H9 (cell line): ENCODE measurements around the gene ZMIZ1. TPM values are rescaled to one million over a fixed set of nuclear protein-coding genes. Genes with fewer than 3 reads are reported as not detected.

Experiments
- DNase-seq: peaks from one replicate; pipeline ENCODE4 v3.0.0-alpha.2; 2017
- H2AFZ ChIP-seq: one replicate; pipeline ENCODE4 v1.6.1; 2013; ENCODE audit warnings: mild to moderate bottlenecking, low read length, control low read depth, moderate library complexity
- H2AK5ac ChIP-seq: 2 replicates; pipeline ENCODE4 v1.6.1; 2013; ENCODE audit warnings: low read length, control low read depth, mixed read lengths; ENCODE audit not compliant: insufficient read length
- H2BK120ac ChIP-seq: one replicate; pipeline ENCODE4 v1.6.1; 2013; ENCODE audit warnings: low read depth, mild to moderate bottlenecking, low read length, control low read depth, inconsistent platforms; ENCODE audit not compliant: poor library complexity, severe bottlenecking
- H2BK12ac ChIP-seq: 2 replicates; pipeline ENCODE4 v1.6.1; 2013; ENCODE audit warnings: low read length, control low read depth, mixed read lengths, low read depth; ENCODE audit not compliant: insufficient read length
- H2BK15ac ChIP-seq: 2 replicates; pipeline ENCODE4 v1.6.1; 2013; ENCODE audit warnings: low read depth, low read length, control low read depth
- H2BK20ac ChIP-seq: one replicate; pipeline ENCODE4 v1.6.1; 2013; ENCODE audit warnings: low read depth, mild to moderate bottlenecking, low read length, control low read depth, inconsistent platforms; ENCODE audit not compliant: poor library complexity, severe bottlenecking
- H2BK5ac ChIP-seq: 2 replicates; pipeline ENCODE4 v1.6.1; 2013; ENCODE audit warnings: low read length, control low read depth, mixed read lengths; ENCODE audit not compliant: insufficient read length
- H3K14ac ChIP-seq: 2 replicates; pipeline ENCODE4 v1.6.1; 2013; ENCODE audit warnings: low read length, control low read depth; ENCODE audit not compliant: insufficient read depth
- H3K18ac ChIP-seq: 2 replicates; pipeline ENCODE4 v1.6.1; 2013; ENCODE audit warnings: low read depth, mild to moderate bottlenecking, mixed read lengths, low read length, control low read depth; ENCODE audit not compliant: insufficient read length
- H3K23ac ChIP-seq: 2 replicates; pipeline ENCODE4 v1.6.1; 2013; ENCODE audit warnings: low read length, control low read depth, mixed read lengths, low read depth; ENCODE audit not compliant: insufficient read length
- H3K23me2 ChIP-seq: 2 replicates; pipeline ENCODE4 v1.6.1; 2013; ENCODE audit warnings: low read depth, mild to moderate bottlenecking, mixed read lengths, low read length, control low read depth; ENCODE audit not compliant: insufficient read length, poor library complexity, severe bottlenecking
- H3K27ac ChIP-seq: 2 replicates; pipeline ENCODE4 v1.5.1; 2013; ENCODE audit warnings: low read length, control low read depth, mixed read lengths, low read depth; ENCODE audit not compliant: insufficient read length
- H3K27me3 ChIP-seq: 2 replicates; pipeline ENCODE4 v1.6.1; 2013; ENCODE audit warnings: low read length, control low read depth, inconsistent platforms; ENCODE audit not compliant: insufficient read depth
- H3K4ac ChIP-seq: 2 replicates; pipeline ENCODE4 v1.6.1; 2013; ENCODE audit warnings: low read depth, mild to moderate bottlenecking, control low read depth, inconsistent platforms, low read length, moderate library complexity
- H3K4me1 ChIP-seq: 2 replicates; pipeline ENCODE4 v1.6.1; 2013; ENCODE audit warnings: low read length, control low read depth, inconsistent platforms; ENCODE audit not compliant: insufficient read depth
- H3K4me2 ChIP-seq: 2 replicates; pipeline ENCODE4 v1.6.1; 2013; ENCODE audit warnings: low read length, control low read depth, mixed read lengths; ENCODE audit not compliant: insufficient read length, insufficient read depth
- H3K56ac ChIP-seq: 2 replicates; pipeline ENCODE4 v1.6.1; 2013; ENCODE audit warnings: low read depth, mild to moderate bottlenecking, mixed read lengths, low read length, control low read depth; ENCODE audit not compliant: insufficient read length
- H3K79me1 ChIP-seq: 2 replicates; pipeline ENCODE4 v1.6.1; 2013; ENCODE audit warnings: low read depth, mild to moderate bottlenecking, moderate library complexity, low read length, control low read depth, inconsistent platforms; ENCODE audit not compliant: insufficient read depth, poor library complexity, severe bottlenecking
- H3K79me2 ChIP-seq: 2 replicates; pipeline ENCODE4 v1.6.1; 2013; ENCODE audit warnings: low read length, control low read depth, inconsistent platforms; ENCODE audit not compliant: insufficient read depth
- H3K9ac ChIP-seq: 2 replicates; pipeline ENCODE4 v1.6.1; 2013; ENCODE audit warnings: low read length, control low read depth, mixed read lengths; ENCODE audit not compliant: insufficient read length; ENCODE audit errors: extremely low read depth
- H3K9me3 ChIP-seq: one replicate; pipeline ENCODE4 v1.6.1; 2013; ENCODE audit warnings: low read depth, low read length, inconsistent platforms; ENCODE audit not compliant: control insufficient read depth
- H3T11ph ChIP-seq: one replicate; pipeline ENCODE4 v1.6.1; 2013; ENCODE audit warnings: mild to moderate bottlenecking, low read length, control low read depth, inconsistent platforms
- H4K20me1 ChIP-seq: one replicate; pipeline ENCODE4 v1.6.1; 2013; ENCODE audit not compliant: control insufficient read depth, insufficient read length, insufficient read depth
- H4K5ac ChIP-seq: 2 replicates; pipeline ENCODE4 v1.6.1; 2013; ENCODE audit warnings: low read depth, mild to moderate bottlenecking, mixed read lengths, low read length, control low read depth; ENCODE audit not compliant: insufficient read length
- H4K8ac ChIP-seq: replicated peaks from 2 replicates; pipeline ENCODE4 v1.6.1; 2013; ENCODE audit warnings: low read length, control low read depth, mixed read lengths, low read depth; ENCODE audit not compliant: insufficient read length
- H4K91ac ChIP-seq: 2 replicates; pipeline ENCODE4 v1.6.1; 2013; ENCODE audit warnings: low read depth, mild to moderate bottlenecking, moderate library complexity, mixed read lengths, low read length, control low read depth; ENCODE audit not compliant: insufficient read length
- H3K27ac Mint-ChIP-seq, 3 experiments: 2 replicates in 2 of 3; 3 replicates in 1 of 3; pipeline ENCODE4 v1.8.0; 2020 to 2021; ENCODE audit warnings: mixed read lengths in 3 of 3, mild to moderate bottlenecking in 1 of 3, moderate library complexity in 1 of 3
- H3K27me3 Mint-ChIP-seq: 2 replicates; pipeline ENCODE4 v1.8.0; 2021; ENCODE audit warnings: low read depth, mild to moderate bottlenecking, moderate library complexity, mixed read lengths
- H3K36me3 Mint-ChIP-seq, 3 experiments: 2 replicates in 2 of 3; 3 replicates in 1 of 3; pipeline ENCODE4 v1.8.0; 2020 to 2021; ENCODE audit warnings: low read depth in 3 of 3, mixed read lengths in 3 of 3; ENCODE audit not compliant: insufficient read depth in 1 of 3
- H3K4me1 Mint-ChIP-seq, 2 experiments: 2 replicates each; pipeline ENCODE4 v1.8.0; 2020; ENCODE audit warnings: mixed read lengths in 2 of 2
- H3K4me3 Mint-ChIP-seq, 2 experiments: 2 replicates in 1 of 2; 3 replicates in 1 of 2; pipeline ENCODE4 v1.8.0; 2020 to 2021; ENCODE audit warnings: mild to moderate bottlenecking in 2 of 2, mixed read lengths in 2 of 2, moderate library complexity in 1 of 2
- H3K9me3 Mint-ChIP-seq, 2 experiments: 2 replicates in 1 of 2; 3 replicates in 1 of 2; pipeline ENCODE4 v1.8.0; 2020; ENCODE audit warnings: mild to moderate bottlenecking in 2 of 2, mixed read lengths in 2 of 2, moderate library complexity in 1 of 2
- WGBS: extraction: QIAGEN DNeasy Blood & Tissue Kit; methylation state at CpG from one replicate; pipeline ENCODE4 v1.1.7; 2013; ENCODE audit warnings: missing lambda C conversion rate, low lambda C conversion rate, mixed read lengths; ENCODE audit not compliant: insufficient read length; ENCODE audit errors: extremely low coverage; 5-methylcytosine and 5-hydroxymethylcytosine counted together
- total RNA-seq: library from RNA; stranded (reverse); gene quantifications from 2 replicates; pipeline ENCODE4 v1.2.1, GENCODE V29; 2021
- TF ChIP-seq, protein P1 (sequence below): fragments of 200-600 bp; sonication (generic); conservative IDR thresholded peaks from 3 replicates; pipeline ENCODE4 v1.8.0; 2021; ENCODE audit warnings: antibody characterized with exemption, mild to moderate bottlenecking

Gene ZMIZ1
- total RNA-seq, 1 experiment from 2014 or later: 36.9 TPM

DNA sequence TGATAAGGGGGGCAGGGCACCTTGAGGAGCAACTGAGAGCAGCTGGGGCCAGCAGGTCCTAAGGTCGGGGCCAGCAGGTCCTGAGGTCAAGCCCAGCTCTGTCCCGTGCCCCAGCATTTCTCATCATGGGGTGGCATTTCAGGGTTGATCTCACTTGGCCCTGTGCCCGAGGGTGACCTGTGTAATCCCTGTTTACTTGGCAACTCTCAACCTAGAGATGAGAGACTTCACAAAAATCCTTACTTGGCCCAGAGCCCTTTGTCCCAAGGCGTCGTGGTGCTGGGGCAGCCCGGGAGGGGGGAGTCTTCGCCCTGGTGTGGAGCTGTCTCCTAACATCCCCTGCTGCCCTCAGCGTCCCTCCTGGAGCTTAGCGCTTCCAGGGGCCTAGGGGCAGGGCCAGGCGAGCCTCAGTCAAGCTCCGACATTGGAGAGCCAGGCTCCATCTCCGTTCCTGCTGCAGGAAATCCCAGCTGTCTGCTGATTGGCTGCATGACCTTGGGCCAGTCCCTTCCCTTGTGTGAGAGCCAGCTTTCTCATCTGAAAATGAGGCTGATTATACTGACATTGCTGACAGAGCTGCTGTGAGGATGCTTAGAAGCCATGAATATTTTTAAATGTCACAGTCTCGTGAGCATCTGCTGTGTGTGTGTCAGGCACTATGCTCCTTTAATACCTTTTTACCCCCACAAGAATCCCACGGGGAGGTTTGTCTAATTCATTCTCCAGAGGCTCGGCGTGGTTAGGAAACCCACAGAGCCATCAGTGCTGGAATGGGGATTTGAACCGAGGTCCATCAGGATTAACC is 94.3 kb downstream of the ZMIZ1 start:
- no peaks in the 10 kb centered on the region for H4K20me1 ChIP-seq
- WGBS: no CpG with 5 or more reads among the region's 17 CpGs
- no peak overlapping the region for H3K23ac ChIP-seq

More for the DNA sequence above, 94.3 kb downstream of the ZMIZ1 start:
- Histone ChIP-seq H2BK20ac (no peak overlapping the region), H2AK5ac (no peak overlapping the region), H3K23me2 (no peaks in the 10 kb centered on the region), H2BK15ac (no peak overlapping the region), H3K56ac (no peak overlapping the region), H2BK120ac (no peak overlapping the region), H3K4me1 (peaks cover 14% of the 10 kb centered on the region; the same call in 1 of the 2 replicates), H4K91ac (no peak overlapping the region), H3K79me2 (no peaks in the 10 kb centered on the region), H3K9me3 (no peaks in the 10 kb centered on the region), H3K79me1 (no peaks in the 10 kb centered on the region), H4K5ac (no peak overlapping the region), H3K4me2 (no peak overlapping the region), H3K14ac (no peak overlapping the region), H3K18ac (no peak overlapping the region), H3K27ac (no peak overlapping the region), H3T11ph (no peak overlapping the region), H2BK5ac (no peak overlapping the region), H3K4ac (no peak overlapping the region), H2AFZ (no peak overlapping the region), H2BK12ac (no peak overlapping the region), H3K9ac (no peak overlapping the region), H3K27me3 (no peaks in the 10 kb centered on the region), H4K8ac (no peak overlapping the region)
- Mint-ChIP-seq H3K27ac (no peak overlapping the region), H3K9me3 (no peaks in the 10 kb centered on the region), H3K36me3 (peaks cover 2 to 5% (median 4%) of the 10 kb centered on the region in 3 experiments; a peak in 3 of 7 replicates), H3K4me1 (peaks cover 37 to 46% of the 10 kb centered on the region in 2 experiments), H3K27me3 (no peaks in the 10 kb centered on the region), H3K4me3 (no peak overlapping the region)
- TF ChIP-seq, protein P1, sequence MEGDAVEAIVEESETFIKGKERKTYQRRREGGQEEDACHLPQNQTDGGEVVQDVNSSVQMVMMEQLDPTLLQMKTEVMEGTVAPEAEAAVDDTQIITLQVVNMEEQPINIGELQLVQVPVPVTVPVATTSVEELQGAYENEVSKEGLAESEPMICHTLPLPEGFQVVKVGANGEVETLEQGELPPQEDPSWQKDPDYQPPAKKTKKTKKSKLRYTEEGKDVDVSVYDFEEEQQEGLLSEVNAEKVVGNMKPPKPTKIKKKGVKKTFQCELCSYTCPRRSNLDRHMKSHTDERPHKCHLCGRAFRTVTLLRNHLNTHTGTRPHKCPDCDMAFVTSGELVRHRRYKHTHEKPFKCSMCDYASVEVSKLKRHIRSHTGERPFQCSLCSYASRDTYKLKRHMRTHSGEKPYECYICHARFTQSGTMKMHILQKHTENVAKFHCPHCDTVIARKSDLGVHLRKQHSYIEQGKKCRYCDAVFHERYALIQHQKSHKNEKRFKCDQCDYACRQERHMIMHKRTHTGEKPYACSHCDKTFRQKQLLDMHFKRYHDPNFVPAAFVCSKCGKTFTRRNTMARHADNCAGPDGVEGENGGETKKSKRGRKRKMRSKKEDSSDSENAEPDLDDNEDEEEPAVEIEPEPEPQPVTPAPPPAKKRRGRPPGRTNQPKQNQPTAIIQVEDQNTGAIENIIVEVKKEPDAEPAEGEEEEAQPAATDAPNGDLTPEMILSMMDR: no peak
- no peak for DNase-seq
